KBM-7 (cell line): ENCODE data around the gene LDHAL6B.
A peak's percentile ranks its signal among the peaks of the same experiment; 100 is the strongest.

Experiments
- DNase-seq: peaks from one replicate; pipeline ENCODE4 v3.0.0-alpha.2; 2015
- in situ Hi-C: fragments of 300-500 bp; cut with MboI; formaldehyde crosslinking; loops from 2 replicates; pipeline ENCODE4 v1.14.3; 2020; ENCODE audit warnings: low sequenced_read_pairs, low pct_unique_long_range_greater_than_20kb, mixed read lengths

Gene LDHAL6B

DNA sequence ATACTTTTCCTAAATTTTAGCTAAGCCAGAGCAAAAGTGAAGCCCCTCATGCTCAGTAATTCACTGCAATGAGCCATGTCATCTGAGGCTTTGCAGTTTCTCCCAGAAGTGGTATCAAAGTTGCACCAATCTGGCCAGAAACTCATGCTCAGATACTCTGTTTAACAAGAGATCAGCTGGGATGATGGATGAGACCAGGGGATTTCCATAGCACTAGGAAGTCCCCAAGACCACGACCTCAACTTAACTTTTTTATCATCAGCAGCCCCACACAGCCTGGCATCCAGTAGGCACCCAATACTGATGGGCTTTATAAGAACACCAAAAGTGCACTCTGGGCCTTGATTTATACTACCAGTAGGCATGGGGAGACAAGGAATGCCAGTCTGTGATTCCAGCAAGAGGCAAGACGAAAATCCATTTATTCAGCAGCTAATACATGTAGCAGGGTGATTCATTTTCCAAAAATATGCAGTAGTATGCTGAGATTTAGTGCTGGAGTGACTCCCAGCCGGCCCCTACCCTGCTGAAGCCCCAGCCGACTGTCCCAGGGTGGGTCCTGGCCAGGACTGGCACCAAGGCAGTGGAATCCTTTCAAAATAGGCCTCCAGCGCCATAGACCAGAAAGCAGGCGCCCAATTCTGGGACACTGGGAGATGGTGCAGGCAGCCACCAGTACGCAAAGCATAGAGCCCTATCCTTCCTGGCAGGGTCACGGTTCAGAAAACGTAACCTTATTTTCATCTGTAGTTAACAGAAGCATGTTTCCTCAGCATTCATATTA lies 612 bp upstream of the LDHAL6B start:
- DNase-seq, result no peak
- in situ Hi-C loops, result no loop called here

DNA sequence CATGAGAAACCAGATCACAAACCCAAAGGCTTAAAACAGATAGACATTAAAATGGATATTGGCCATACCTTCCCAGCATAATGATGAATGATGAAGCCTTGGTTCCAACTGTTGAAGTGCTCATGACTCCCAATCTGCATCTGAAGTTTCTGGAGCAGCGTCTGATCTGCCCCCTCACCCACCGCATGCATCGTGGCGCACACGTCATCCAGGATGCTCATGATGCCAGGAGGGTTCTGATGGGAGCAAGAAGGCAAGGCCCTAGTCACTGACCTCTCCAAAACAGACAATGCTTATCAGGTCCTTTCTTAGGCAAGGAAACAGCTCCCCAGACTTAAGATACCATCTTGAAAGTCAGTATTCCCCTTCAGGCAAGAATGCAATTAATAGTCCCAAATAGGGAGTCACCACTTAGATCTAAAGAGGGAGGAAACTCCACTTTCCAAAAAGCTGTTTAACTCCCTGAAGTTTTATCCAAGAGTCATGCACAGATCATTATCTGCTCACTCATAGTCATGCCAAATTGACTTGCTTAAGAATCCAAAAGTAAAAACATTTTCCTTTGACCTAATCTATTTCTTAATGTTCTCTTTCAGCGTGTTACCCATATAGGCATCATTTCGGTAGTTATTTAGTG lies 2.1 kb downstream of the LDHAL6B start:
- in situ Hi-C loops, result no loop called here
- DNase-seq, result no peak

- in situ Hi-C loops, result no loop called here
- DNase-seq, result no peak
Measured at GRCh38 chr15:59210186-59210585, 3.5 kb downstream of the LDHAL6B start.

GRCh38 chr15:59216911-59217310 lies 10.3 kb downstream of the LDHAL6B start:
- in situ Hi-C loops, result no loop called here
- DNase-seq, result no peak

DNA sequence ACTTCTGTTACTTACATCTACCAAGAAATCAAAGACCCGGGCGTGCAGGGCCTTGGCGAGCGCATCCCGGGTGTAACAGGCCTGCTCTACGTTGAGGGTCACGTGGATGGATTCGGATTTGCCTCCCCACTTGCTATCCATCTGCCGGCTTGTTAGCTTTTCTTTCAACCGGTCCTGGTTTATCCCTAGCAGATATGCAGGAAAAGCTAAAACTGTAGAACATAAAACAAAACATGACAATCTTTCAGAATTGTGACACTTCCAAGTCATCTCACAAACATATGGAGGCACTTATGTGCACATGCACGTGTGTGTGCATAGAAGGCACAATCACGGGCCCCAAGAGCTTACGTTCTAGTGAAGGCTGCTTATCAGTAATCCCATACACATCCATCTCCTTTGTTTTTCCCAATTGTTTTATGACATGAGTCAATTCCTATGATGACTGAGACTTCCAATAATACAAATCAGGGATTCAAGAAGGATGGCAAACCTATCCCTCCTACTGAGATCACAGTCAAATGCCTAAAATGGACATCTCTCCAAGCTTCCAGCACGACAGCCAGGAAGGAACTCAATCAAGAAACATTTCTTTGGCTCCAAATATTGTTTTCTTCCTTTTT lies 11.3 kb downstream of the LDHAL6B start:
- in situ Hi-C loops, result no loop called here
- DNase-seq, result no peak

DNA sequence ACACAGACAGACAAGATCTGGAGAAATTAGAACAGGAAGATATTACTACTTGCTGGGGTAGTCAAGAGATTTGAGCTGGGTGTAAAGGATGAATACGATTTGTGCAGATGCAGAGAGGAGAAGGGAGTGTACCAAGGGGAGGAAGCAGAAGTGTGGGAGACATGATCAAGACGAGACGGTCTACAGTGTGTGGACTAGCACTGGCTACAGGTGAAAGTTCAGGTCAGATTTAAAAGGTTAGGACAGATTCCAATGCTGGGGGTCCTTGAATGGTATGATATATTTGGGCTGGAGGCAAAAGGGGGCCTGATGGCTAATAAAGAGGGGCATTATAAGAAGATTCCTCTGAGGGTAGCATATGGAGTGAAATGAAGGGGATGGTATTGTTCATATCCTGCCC lies 12.1 kb downstream of the LDHAL6B start:
- in situ Hi-C loops, result no loop called here

DNA sequence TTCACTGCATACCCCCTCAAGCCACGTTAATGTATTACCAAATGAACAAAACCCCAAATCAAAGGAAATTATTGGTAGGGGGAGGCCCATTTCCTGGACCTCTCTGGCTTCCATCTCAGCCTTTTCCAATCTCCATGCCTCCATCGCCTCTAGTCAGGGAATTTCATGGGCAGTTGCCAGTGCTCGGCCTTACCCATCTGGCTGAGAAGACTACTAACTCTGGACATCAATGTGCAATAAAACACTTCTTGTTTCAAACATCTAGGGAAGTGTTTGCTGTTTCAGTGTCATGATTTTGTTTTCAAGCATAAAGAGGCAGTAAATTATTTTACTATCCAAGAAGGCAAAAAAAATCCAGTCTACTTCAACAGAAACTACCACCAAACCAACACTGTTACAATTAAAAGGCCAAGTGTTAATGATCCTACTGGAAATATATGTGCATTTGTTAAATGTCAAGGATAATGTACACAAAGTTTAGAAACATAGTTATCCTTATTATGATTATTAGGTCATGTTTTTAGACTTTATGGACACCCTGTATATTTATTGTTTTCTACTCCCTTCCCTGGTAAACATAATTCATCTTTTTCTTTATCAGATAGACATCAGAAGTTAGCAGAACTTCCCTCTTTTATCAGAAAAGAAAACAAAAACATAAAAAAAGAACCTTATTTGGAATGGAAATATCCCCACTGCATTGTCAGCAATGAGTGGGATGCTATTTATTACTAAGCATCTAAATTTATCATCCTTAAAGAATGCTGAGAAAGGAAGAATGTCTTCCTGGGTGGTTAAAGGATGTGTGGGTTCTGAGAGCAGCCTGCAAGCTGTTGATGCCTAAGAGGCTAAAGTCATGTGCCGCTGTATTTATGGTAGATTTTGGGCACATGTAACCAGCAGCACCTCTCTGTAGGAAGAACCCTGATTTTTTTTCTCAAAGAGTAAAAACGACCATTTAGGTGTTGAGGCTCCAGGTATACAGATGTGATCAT lies 15.2 kb downstream of the LDHAL6B start:
- in situ Hi-C loops, result no loop called here
- no peak for DNase-seq

More for the DNA sequence above, 12.1 kb downstream of the LDHAL6B start:
- no peak for DNase-seq

GRCh38 chr15:59222906-59223550 lies 16.4 kb downstream of the LDHAL6B start:
- in situ Hi-C loops, result no loop called here
- DNase-seq, result no peak

- in situ Hi-C loops, result no loop called here
- no peak for DNase-seq
Measured at GRCh38 chr15:59223736-59224135, 17.1 kb downstream of the LDHAL6B start.

GRCh38 chr15:59224474-59224873 lies 17.8 kb downstream of the LDHAL6B start:
- in situ Hi-C loops, result no loop called here
- no peak for DNase-seq

DNA sequence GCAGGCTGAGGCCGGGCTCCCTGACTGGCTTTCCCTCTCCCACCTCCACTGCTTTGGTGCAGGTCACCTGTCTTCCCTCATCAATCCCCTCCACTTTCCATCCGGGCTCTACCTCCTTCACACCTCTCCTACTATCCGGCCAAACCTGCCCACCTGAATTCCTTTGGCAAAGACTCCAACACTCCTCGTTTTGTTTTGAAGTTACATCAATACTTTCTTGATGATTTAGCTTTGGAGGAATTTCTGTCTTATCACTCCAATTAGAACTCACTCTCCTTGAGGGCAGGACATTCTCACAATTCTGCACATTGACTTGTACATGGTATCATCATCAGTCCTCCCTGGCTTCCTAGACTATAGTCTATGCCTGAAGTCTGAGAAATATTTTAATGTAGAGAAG lies 20.4 kb downstream of the LDHAL6B start:
- no peak for DNase-seq
- in situ Hi-C loops, result no loop called here

DNA sequence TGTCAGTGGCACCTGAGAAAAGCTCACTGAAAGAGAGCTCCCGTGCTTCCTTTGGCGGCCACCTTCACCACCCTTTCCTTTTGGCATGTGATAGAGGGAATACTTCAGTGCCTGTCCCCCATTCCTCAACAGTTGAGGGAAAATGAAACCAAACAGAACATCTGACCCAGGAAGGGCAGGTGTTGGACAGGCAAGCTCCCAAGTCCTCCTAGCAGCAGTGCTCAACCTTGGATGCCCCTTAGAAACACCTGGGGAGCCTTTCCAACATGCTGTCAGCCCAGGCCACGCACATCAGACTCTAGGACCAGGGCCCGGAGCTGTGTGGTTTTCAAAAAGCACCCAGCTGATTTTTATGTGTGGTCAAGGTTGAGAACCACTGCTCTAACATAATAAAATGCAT lies 22.4 kb downstream of the LDHAL6B start:
- no peak for DNase-seq
- in situ Hi-C loops, result no loop called here

DNA sequence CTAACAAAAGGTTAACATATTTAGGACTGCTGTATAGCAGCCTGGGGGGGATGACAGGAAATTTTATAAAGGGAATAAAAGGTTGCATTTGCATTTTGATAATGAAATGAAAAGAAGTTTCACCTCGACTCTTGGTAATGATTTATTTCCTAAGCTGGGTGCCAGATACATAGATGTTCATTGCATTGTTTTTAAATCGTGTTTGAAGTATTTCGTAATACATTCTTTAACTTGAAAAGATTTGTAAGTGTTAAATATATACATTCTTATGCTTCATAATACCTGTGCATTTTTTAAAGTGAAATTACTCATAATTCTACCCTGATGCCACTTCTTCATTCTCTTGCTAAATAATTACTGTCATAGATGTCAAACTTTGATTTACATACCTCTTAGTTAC lies 22.8 kb downstream of the LDHAL6B start:
- in situ Hi-C loops, result no loop called here
- no peak for DNase-seq

DNA sequence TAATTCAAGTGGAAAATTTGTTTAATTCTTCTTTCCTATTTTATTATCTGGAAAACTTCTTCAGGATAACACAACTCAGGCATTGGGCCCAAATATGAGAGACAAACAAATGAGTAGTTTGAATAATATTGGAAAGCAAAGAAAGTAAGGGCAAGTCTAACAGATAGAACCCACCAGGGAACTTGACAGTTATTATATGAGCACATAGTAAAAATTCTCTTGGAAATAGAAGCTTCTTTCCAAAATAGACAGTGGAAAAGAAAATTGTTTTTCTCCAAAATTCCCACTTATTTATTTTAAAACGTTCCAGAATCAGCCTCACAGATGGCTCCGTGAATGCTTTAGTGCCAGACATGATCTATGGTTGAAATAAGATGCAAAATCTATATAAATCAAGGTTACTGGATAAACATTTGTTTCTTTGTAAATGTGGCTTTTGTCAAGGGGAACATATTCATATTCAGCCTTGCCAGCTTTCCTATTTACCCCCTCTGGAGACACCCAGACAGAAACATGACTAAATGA lies 23.9 kb downstream of the LDHAL6B start:
- in situ Hi-C loops, result no loop called here

GRCh38 chr15:59232476-59232875 lies 25.8 kb downstream of the LDHAL6B start:
- DNase-seq, result no peak
- in situ Hi-C loops, result no loop called here

More for the DNA sequence above, 23.9 kb downstream of the LDHAL6B start:
- DNase-seq, result no peak

GRCh38 chr15:59236394-59236793 lies 29.8 kb downstream of the LDHAL6B start:
- DNase-seq, result no peak
- in situ Hi-C loops, result no loop called here

GRCh38 chr15:59237119-59237855 lies 30.6 kb downstream of the LDHAL6B start:
- in situ Hi-C loops, result no loop called here
- peak; percentile 13 for DNase-seq

- in situ Hi-C loops, result no loop called here
- DNase-seq, result no peak
Measured at GRCh38 chr15:59237924-59238331, 31.3 kb downstream of the LDHAL6B start.
